Stimulated activated naive CD8-positive, alpha-beta T cell treated with anti-CD3 and anti-CD28 coated beads, Interleukin-15, amount 100 ng/mL, for 72 hours (primary cell): ENCODE data around the gene DRAM1.
"Not testable (repeated sequence)": the region's sequence is repeated elsewhere in the genome, so short reads cannot be mapped to it uniquely, and the experiment has no call there.

ENCODE experiments used
- ATAC-seq: fragments of 150-1000 bp; cut with Tn5 transposase; 2 replicates; pipeline ENCODE4 v1.10.0; 2021; ENCODE audit warnings: mild to moderate bottlenecking, moderate library complexity
- DNase-seq, 2 donors: peaks; one replicate each; pipeline ENCODE4 v3.0.0; 2021 to 2022
- H3K27ac Mint-ChIP-seq, 2 donors: one replicate each; pipeline ENCODE4 v1.8.0; 2022; ENCODE audit warnings: mild to moderate bottlenecking in 2 of 2, mixed read lengths in 2 of 2, moderate library complexity in 2 of 2
- H3K27me3 Mint-ChIP-seq: one replicate; pipeline ENCODE4 v1.8.0; 2022; ENCODE audit warnings: mixed read lengths
- H3K4me1 Mint-ChIP-seq: one replicate; pipeline ENCODE4 v1.8.0; 2022; ENCODE audit warnings: mild to moderate bottlenecking, mixed read lengths
- H3K4me3 Mint-ChIP-seq, 2 donors: one replicate each; pipeline ENCODE4 v1.8.0; 2022; ENCODE audit warnings: mild to moderate bottlenecking in 2 of 2, mixed read lengths in 2 of 2, moderate library complexity in 1 of 2
- H3K9me3 Mint-ChIP-seq, 2 donors: one replicate each; pipeline ENCODE4 v1.8.0; 2022; ENCODE audit warnings: mixed read lengths in 2 of 2

DRAM1 gene

GRCh38 chr12:101877806-101878242 is 444 bp downstream of the DRAM1 start:
- Mint-ChIP-seq H3K4me3 (peak overlapping the region; percentile 92 to 96), H3K27ac (peak overlapping the region; percentile 93 to 95), H3K27me3 (no peaks in the 10 kb centered on the region), H3K9me3 (no peaks in the 10 kb centered on the region), H3K4me1 (peaks cover 30% of the 10 kb centered on the region)
- no peak for DNase-seq
- peak; percentile 35 for ATAC-seq

- Mint-ChIP-seq H3K4me1 (peaks cover 30% of the 10 kb centered on the region), H3K27me3 (no peaks in the 10 kb centered on the region), H3K27ac (peak overlapping the region; percentile 93 to 95), H3K9me3 (no peaks in the 10 kb centered on the region), H3K4me3 (peak overlapping the region; percentile 92 to 96)
- no peak for DNase-seq
- no peak for ATAC-seq
Measured at GRCh38 chr12:101878243-101878821, 952 bp downstream of the DRAM1 start.

GRCh38 chr12:101880769-101881168 is 3.4 kb downstream of the DRAM1 start:
- ATAC-seq (no peak), DNase-seq (no peak)
- H3K4me1 Mint-ChIP-seq: peaks cover 30% of the 10 kb centered on the region
- H3K9me3 Mint-ChIP-seq: no peaks in the 10 kb centered on the region
- H3K4me3 Mint-ChIP-seq: no peak overlapping the region
- H3K27ac Mint-ChIP-seq: peak overlapping the region; percentile 6 to 81
- H3K27me3 Mint-ChIP-seq: no peaks in the 10 kb centered on the region

- Mint-ChIP-seq H3K4me1 (peaks cover 30% of the 10 kb centered on the region), H3K9me3 (no peaks in the 10 kb centered on the region), H3K4me3 (no peak overlapping the region), H3K27ac (no peak overlapping the region), H3K27me3 (no peaks in the 10 kb centered on the region)
- DNase-seq: no peak
- ATAC-seq: no peak
Measured at GRCh38 chr12:101881228-101881627, 3.8 kb downstream of the DRAM1 start.

GRCh38 chr12:101884174-101884573 is 6.8 kb downstream of the DRAM1 start:
- Mint-ChIP-seq H3K9me3 (no peaks in the 10 kb centered on the region), H3K27me3 (no peaks in the 10 kb centered on the region), H3K27ac (no peak overlapping the region), H3K4me1 (peaks cover 14% of the 10 kb centered on the region), H3K4me3 (no peak overlapping the region)
- DNase-seq (no peak), ATAC-seq (no peak)

GRCh38 chr12:101884781-101885340 is 7.5 kb downstream of the DRAM1 start:
- ATAC-seq, H3K4me3 Mint-ChIP-seq, H3K9me3 Mint-ChIP-seq, H3K27ac Mint-ChIP-seq, H3K27me3 Mint-ChIP-seq, DNase-seq: not testable (repeated sequence)
- H3K4me1 Mint-ChIP-seq: peaks cover 18% of the 10 kb centered on the region

- DNase-seq (no peak), ATAC-seq (no peak)
- Mint-ChIP-seq H3K9me3 (no peaks in the 10 kb centered on the region), H3K4me3 (no peak overlapping the region), H3K4me1 (peaks cover 13% of the 10 kb centered on the region), H3K27me3 (no peaks in the 10 kb centered on the region), H3K27ac (no peak overlapping the region)
Measured at GRCh38 chr12:101885912-101886561, 8.7 kb downstream of the DRAM1 start.

- H3K9me3 Mint-ChIP-seq: no peaks in the 10 kb centered on the region
- ATAC-seq: no peak
- H3K4me1 Mint-ChIP-seq: peaks cover 8% of the 10 kb centered on the region
- H3K27ac Mint-ChIP-seq: peak overlapping the region in 1 of 2 donors; percentile 53
- H3K4me3 Mint-ChIP-seq: no peak overlapping the region
- no peak for DNase-seq
- H3K27me3 Mint-ChIP-seq: no peaks in the 10 kb centered on the region
Measured at GRCh38 chr12:101889211-101889752, 11.9 kb downstream of the DRAM1 start.

GRCh38 chr12:101891462-101891971 is 14.1 kb downstream of the DRAM1 start:
- Mint-ChIP-seq H3K27me3 (no peaks in the 10 kb centered on the region), H3K9me3 (no peaks in the 10 kb centered on the region), H3K4me1 (peaks cover 8% of the 10 kb centered on the region), H3K4me3 (no peak overlapping the region), H3K27ac (no peak overlapping the region)
- DNase-seq (no peak), ATAC-seq (no peak)

- H3K27me3 Mint-ChIP-seq: no peaks in the 10 kb centered on the region
- H3K27ac Mint-ChIP-seq: no peak overlapping the region
- H3K4me1 Mint-ChIP-seq: peaks cover 8% of the 10 kb centered on the region
- H3K9me3 Mint-ChIP-seq: no peaks in the 10 kb centered on the region
- H3K4me3 Mint-ChIP-seq: no peak overlapping the region
- DNase-seq: no peak
- ATAC-seq: no peak
Measured at GRCh38 chr12:101892794-101893193, 15.4 kb downstream of the DRAM1 start.

GRCh38 chr12:101901777-101902176 is 24.4 kb downstream of the DRAM1 start:
- DNase-seq (no peak), ATAC-seq (no peak)
- no peak overlapping the region for H3K4me3 Mint-ChIP-seq
- H3K9me3 Mint-ChIP-seq: no peaks in the 10 kb centered on the region
- H3K27me3 Mint-ChIP-seq: no peaks in the 10 kb centered on the region
- no peak overlapping the region for H3K27ac Mint-ChIP-seq
- H3K4me1 Mint-ChIP-seq: no peaks in the 10 kb centered on the region

- no peak for ATAC-seq
- DNase-seq: no peak
Measured at GRCh38 chr12:101902641-101903040, 25.3 kb downstream of the DRAM1 start.

GRCh38 chr12:101906226-101906625 is 28.8 kb downstream of the DRAM1 start:
- Mint-ChIP-seq H3K27me3 (no peaks in the 10 kb centered on the region), H3K4me1 (no peaks in the 10 kb centered on the region), H3K4me3 (no peak overlapping the region), H3K9me3 (no peaks in the 10 kb centered on the region), H3K27ac (no peak overlapping the region)
- ATAC-seq (no peak), DNase-seq (no peak)

More at GRCh38 chr12:101902641-101903040, 25.3 kb downstream of the DRAM1 start:
- Mint-ChIP-seq H3K4me1 (no peaks in the 10 kb centered on the region), H3K4me3 (no peak overlapping the region), H3K27me3 (no peaks in the 10 kb centered on the region), H3K9me3 (no peaks in the 10 kb centered on the region), H3K27ac (no peak overlapping the region)

GRCh38 chr12:101908395-101908794 is 31.0 kb downstream of the DRAM1 start:
- H3K27me3 Mint-ChIP-seq: no peaks in the 10 kb centered on the region
- H3K4me3 Mint-ChIP-seq: no peak overlapping the region
- no peaks in the 10 kb centered on the region for H3K9me3 Mint-ChIP-seq
- no peak overlapping the region for H3K27ac Mint-ChIP-seq
- no peaks in the 10 kb centered on the region for H3K4me1 Mint-ChIP-seq
- no peak for DNase-seq
- no peak for ATAC-seq

- Mint-ChIP-seq H3K27ac (no peak overlapping the region), H3K9me3 (no peaks in the 10 kb centered on the region), H3K4me3 (no peak overlapping the region), H3K27me3 (no peaks in the 10 kb centered on the region), H3K4me1 (no peaks in the 10 kb centered on the region)
- DNase-seq: no peak
- ATAC-seq: no peak
Measured at GRCh38 chr12:101909646-101910045, 32.3 kb downstream of the DRAM1 start.

GRCh38 chr12:101915841-101916240 is 38.5 kb downstream of the DRAM1 start:
- H3K9me3 Mint-ChIP-seq: no peaks in the 10 kb centered on the region
- no peak for DNase-seq
- H3K27ac Mint-ChIP-seq: no peak overlapping the region
- H3K4me1 Mint-ChIP-seq: peaks cover 8% of the 10 kb centered on the region
- H3K4me3 Mint-ChIP-seq: no peak overlapping the region
- no peak for ATAC-seq
- H3K27me3 Mint-ChIP-seq: no peaks in the 10 kb centered on the region
